GM12801 (cell line): ENCODE measurements around the gene KANTR.

Source experiments
- TF ChIP-seq, protein P1 (sequence below): IDR thresholded peaks from one replicate; pipeline ENCODE4 v1.5.1; 2011; ENCODE audit warnings: control low read depth; ENCODE audit not compliant: insufficient read length; ENCODE audit errors: extremely low read depth

Gene KANTR

DNA sequence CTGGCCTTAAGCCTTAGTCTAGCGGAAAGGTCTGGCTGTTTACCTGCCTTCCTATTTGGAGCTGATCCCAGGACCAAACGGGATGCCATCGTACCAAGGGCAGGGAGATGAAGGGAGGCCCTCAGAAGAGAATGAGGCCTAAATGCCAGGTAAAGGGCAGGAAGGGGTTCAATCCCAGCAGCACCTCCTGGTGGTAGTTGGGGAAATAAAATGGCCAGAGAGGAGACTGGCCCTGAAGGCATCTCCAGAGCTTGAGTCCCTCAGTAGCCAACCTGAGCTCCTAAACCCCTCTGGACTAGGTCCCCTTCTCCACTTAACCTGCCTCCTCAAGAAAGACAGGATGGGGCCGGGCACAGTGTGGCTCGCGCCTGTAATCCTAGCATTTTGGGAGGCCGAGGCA, 77.4 kb downstream of the KANTR start:
- TF ChIP-seq, protein P1, sequence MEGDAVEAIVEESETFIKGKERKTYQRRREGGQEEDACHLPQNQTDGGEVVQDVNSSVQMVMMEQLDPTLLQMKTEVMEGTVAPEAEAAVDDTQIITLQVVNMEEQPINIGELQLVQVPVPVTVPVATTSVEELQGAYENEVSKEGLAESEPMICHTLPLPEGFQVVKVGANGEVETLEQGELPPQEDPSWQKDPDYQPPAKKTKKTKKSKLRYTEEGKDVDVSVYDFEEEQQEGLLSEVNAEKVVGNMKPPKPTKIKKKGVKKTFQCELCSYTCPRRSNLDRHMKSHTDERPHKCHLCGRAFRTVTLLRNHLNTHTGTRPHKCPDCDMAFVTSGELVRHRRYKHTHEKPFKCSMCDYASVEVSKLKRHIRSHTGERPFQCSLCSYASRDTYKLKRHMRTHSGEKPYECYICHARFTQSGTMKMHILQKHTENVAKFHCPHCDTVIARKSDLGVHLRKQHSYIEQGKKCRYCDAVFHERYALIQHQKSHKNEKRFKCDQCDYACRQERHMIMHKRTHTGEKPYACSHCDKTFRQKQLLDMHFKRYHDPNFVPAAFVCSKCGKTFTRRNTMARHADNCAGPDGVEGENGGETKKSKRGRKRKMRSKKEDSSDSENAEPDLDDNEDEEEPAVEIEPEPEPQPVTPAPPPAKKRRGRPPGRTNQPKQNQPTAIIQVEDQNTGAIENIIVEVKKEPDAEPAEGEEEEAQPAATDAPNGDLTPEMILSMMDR, result no peak
